GM12865 (cell line): ENCODE data around the gene CD300H.
A peak's percentile ranks its signal among the peaks of the same experiment; 100 is the strongest.

ENCODE experiments used
- DNase-seq: peaks from one replicate; pipeline ENCODE4 v3.0.0; 2010; ENCODE audit warnings: low read depth
- H3K4me3 ChIP-seq: 2 replicates; pipeline ENCODE4 v1.5.1; 2011; ENCODE audit warnings: mild to moderate bottlenecking, low read depth, low read length, control low read depth
- TF ChIP-seq, protein P1 (sequence below): IDR thresholded peaks from 2 replicates; pipeline ENCODE4 v1.5.1; 2011; ENCODE audit warnings: low read length, control low read depth, low read depth, inconsistent platforms; ENCODE audit not compliant: insufficient read depth; ENCODE audit errors: missing control alignments

Gene CD300H

DNA sequence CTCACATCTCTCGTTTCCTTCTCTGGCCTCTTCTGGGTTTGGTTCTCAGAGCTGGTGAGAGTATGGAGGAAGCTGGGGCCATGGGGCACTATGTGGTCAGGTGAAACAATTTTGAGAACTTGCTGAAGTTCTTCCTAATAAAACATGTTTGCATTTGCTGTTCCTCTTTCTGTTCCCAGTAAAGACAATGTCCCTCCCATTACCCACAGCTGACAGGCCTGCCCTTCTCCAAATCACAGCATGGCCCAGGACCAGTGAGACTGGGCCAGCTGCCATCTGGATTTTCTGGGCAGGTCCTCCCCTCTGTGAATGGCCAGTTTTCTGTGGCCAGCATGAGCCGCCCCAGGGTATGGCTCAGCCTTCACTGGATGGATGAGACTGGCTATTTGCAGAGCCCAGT is at the start of gene CD300H:
Gene CD300H (minus strand): TSS at position 113 of the 400 bp plus-strand sequence.
- H3K4me3 ChIP-seq = no peak within 1 kb of the TSS
- DNase-seq = no peak
- TF ChIP-seq, protein P1, sequence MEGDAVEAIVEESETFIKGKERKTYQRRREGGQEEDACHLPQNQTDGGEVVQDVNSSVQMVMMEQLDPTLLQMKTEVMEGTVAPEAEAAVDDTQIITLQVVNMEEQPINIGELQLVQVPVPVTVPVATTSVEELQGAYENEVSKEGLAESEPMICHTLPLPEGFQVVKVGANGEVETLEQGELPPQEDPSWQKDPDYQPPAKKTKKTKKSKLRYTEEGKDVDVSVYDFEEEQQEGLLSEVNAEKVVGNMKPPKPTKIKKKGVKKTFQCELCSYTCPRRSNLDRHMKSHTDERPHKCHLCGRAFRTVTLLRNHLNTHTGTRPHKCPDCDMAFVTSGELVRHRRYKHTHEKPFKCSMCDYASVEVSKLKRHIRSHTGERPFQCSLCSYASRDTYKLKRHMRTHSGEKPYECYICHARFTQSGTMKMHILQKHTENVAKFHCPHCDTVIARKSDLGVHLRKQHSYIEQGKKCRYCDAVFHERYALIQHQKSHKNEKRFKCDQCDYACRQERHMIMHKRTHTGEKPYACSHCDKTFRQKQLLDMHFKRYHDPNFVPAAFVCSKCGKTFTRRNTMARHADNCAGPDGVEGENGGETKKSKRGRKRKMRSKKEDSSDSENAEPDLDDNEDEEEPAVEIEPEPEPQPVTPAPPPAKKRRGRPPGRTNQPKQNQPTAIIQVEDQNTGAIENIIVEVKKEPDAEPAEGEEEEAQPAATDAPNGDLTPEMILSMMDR = no peak

DNA sequence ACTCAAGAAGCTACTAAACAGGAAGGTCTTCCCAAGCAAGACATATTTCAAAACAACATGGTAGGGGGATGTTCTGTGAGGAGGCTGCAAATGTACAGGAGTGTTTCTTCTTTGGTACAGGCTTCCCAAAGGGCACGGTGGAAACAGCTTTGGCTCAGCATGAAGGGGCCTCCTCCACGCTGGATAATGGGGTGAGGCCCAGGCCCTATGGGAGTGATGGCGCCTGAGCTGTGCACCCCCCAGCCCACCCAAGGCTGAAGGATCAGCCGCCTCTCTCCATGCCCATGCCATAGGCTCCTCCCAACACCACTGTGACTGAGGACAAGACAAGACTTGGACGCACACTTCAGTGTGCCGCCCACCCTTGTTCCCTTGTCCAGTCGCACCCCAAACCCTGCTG is 49.4 kb upstream of the CD300H start:
- no peak overlapping the region for H3K4me3 ChIP-seq
- DNase-seq = no peak
- TF ChIP-seq, protein P1 = no peak

DNA sequence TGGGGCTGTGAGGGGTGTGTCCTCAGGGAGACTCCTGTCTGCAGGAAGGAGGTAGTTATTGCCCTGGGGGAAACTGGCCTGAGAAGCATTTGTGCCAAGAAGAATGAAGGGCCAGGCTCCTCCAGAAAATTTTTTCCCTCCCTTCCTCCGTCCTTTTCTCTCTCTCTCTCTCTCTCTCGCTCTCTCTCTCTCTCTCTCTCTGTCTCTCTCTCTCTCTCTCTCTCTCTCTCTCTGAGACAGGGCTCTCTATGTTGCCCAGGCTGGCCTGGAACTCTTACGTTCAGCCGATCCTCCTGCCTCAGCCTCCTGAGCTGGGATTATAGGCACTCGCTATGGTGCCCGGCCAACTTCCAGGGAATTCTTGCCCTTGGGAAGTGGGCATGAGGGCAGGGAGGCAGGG is 44.7 kb upstream of the CD300H start:
- no peak for DNase-seq
- H3K4me3 ChIP-seq = no peak overlapping the region
- TF ChIP-seq, protein P1 = no peak

DNA sequence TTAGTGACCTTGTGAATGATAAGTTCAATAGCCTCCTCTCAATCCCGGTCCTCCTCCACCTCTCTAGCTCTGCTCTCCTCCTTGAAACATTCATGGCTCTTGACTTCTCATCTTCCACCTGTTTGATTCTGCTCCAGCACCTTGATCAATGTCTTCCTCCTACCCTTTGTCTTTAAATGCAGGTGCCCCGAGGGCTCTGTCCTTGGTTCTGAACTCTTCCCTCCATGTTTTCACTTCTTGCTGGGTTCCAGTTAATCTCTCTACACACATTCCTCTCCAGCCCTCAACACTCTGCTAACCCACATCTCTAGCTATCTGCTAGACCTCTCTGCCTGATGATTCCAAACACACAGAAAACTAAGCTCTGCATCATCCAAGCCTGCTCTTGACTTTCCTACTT is 42.8 kb upstream of the CD300H start:
- TF ChIP-seq, protein P1 = no peak
- H3K4me3 ChIP-seq = no peak overlapping the region
- peak; percentile 9 for DNase-seq

DNA sequence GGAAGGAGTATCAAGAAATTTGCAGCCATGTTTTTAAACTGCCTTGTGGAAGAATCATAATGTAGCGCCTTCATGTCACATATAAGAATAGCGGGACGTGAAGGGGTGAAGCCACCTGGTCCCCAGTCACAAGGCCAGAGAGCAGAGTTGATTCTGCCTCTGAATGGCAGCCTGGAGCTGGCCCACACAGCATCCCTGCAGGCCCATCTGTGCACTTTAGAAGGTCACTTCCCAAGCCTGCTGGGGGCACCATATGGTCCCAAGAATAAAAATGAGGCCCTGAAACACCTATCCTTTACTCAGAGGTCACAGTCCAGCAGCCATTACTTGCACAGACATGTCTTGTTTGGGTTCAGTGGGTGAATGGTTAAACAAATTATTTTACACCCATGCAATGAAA is 41.2 kb upstream of the CD300H start:
- no peak overlapping the region for H3K4me3 ChIP-seq
- DNase-seq = no peak
- TF ChIP-seq, protein P1 = no peak

DNA sequence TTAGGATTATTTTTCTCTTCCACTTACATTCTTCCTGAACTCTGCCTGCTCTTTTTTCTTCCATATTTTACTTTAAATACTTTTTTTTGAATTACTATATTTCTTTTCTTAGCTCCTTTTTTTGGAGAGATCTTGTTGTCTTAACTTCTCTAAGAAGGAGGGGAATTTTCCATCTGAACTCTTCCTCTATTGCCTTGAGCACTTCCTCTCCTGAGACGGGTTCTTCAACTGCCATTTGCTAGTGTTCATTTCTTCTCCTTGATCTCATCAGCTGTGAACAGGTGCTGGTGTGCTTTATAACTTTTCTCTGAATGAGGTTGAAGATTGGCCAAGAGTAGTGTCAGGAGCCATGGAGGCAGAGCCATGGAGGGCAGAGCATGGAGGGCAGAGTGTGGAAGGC is 39.9 kb upstream of the CD300H start:
- no peak for DNase-seq
- TF ChIP-seq, protein P1 = no peak
- no peak overlapping the region for H3K4me3 ChIP-seq

DNA sequence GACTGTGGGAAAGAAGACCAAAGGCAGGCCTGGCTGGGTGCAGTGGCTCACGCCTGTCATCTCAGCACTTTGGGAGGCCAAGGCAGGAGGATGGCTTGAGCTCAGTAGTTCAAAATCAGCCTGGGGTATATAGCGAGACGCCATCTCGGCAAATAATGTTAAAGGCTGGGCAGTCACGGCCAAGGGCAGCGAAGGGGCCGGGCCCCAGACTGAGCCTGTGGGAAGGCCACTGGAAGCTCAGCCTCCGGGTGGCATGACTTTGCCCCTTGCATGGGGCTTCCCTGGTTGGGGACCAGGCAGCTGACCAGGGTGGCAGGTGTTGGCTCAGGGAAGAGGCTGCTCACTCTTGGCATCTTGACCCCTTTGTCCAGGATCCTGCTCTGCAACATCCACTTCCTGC is 38.7 kb upstream of the CD300H start:
- TF ChIP-seq, protein P1 = no peak
- no peak overlapping the region for H3K4me3 ChIP-seq
- no peak for DNase-seq
